Adrenal gland (tissue), 12 donors: ENCODE data around the gene CBFA2T3. TPM values are rescaled to one million over a fixed set of nuclear protein-coding genes. Genes with fewer than 3 reads are reported as not detected.

Experiments
- DNase-seq, 7 donors: peaks; one replicate each; pipeline ENCODE4 v3.0.0-alpha.2; 2019 to 2020
- H3K27ac ChIP-seq, 5 donors: fragments of 200-600 bp; sonication (generic) in 4 of 5; 1 replicate in 3 of 5; 2 replicates in 2 of 5; pipeline versions ENCODE4 v1.5.1 to v1.8.0; 2016 to 2020; ENCODE audit warnings: mild to moderate bottlenecking in 1 of 5
- H3K27me3 ChIP-seq: fragments of 200-600 bp; 2 replicates; pipeline ENCODE4 v1.8.0; 2021
- H3K36me3 ChIP-seq, 2 donors: fragments of 200-600 bp; replicated peaks in 1 of 2; 1 replicate in 1 of 2; 2 replicates in 1 of 2; pipeline versions ENCODE4 v1.5.1 to v1.8.0; 2018 to 2022
- H3K4me1 ChIP-seq, 2 donors: fragments of 200-600 bp; replicated peaks in 1 of 2; 1 replicate in 1 of 2; 2 replicates in 1 of 2; pipeline versions ENCODE4 v1.5.1 to v1.8.0; 2018 to 2021
- H3K4me3 ChIP-seq, 4 donors: fragments of 200-600 bp; sonication (generic) in 3 of 4; one replicate each; pipeline ENCODE4 v1.5.1; 2016 to 2018
- H3K9me3 ChIP-seq, 3 donors: fragments of 200-600 bp; sonication (generic) in 1 of 3; replicated peaks in 1 of 3; 1 replicate in 2 of 3; 2 replicates in 1 of 3; pipeline versions ENCODE4 v1.5.1 to v1.8.0; 2016 to 2021
- CTCF ChIP-seq, 6 experiments: fragments of 450-650 bp in 4 of 6; fragments of 200-600 bp in 2 of 6; sonication (generic) in 1 of 6; IDR thresholded peaks; 1 replicate in 5 of 6; 2 replicates in 1 of 6; pipeline versions ENCODE4 v1.5.1 to v1.8.0; 2016 to 2021; ENCODE audit warnings: antibody characterized with exemption in 6 of 6, mild to moderate bottlenecking in 2 of 6, moderate library complexity in 1 of 6
- POLR2A ChIP-seq, 2 donors: fragments of 450-650 bp; IDR thresholded peaks; one replicate each; pipeline ENCODE4 v1.6.1; 2017; ENCODE audit warnings: antibody characterized with exemption in 2 of 2, mild to moderate bottlenecking in 2 of 2, moderate library complexity in 1 of 2
- WGBS, 4 donors: extraction: QIAGEN DNeasy Blood & Tissue Kit in 2 of 4; methylation state at CpG; one replicate each; pipeline versions ENCODE4 v1.1.5 to v1.1.7; 2013 to 2017; 5-methylcytosine and 5-hydroxymethylcytosine counted together
- intact Hi-C, 2 donors: fragments of 100-400 bp; cut with DNase I; formaldehyde crosslinking; loops; one replicate each; pipeline versions ENCODE4 v1.14.1 to v1.15.0; 2022 to 2023
- polyA plus RNA-seq, 3 donors: library from polyadenylated mRNA; stranded (reverse); fragments of 200-250 nt in 2 of 3; fragments of 350-450 nt in 1 of 3; fragmentation: Illumina TruSeq in 1 of 3; extraction: RNeasy Lipid Tissue Mini Kit (QIAGEN cat#74804) in 1 of 3; gene quantifications; one replicate each; pipeline ENCODE4 v1.2.3, GENCODE V29; 2013 to 2014
- total RNA-seq, 9 donors: library from RNA; depleted of rRNA in 4 of 9; stranded (reverse); fragments of >200 nt in 4 of 9; fragments of 120-200 nt in 1 of 9; fragmentation: NEBNext Ultra II Directional in 1 of 9; extraction: Animal tissue kit (Norgen Biotek cat#: 25700) in 1 of 9; gene quantifications; one replicate each; pipeline versions ENCODE4 v1.1.0 to v1.2.4, GENCODE V29; 2013 to 2023
- donor health status: healthy with polysubstance abuse.
- donor health status: Bipolar disorder and iron deficiency.
- donor health status: DM: yes; HTN: yes; CAD: no.
- donor health status: DM: no; HTN: no; CAD: no.
- donor health status: DM: no; HTN: no; CAD: no.
- donor health status: DM: yes; HTN: yes; CAD: no.

The CBFA2T3 gene
- total and polyA plus RNA-seq, 12 donors, result 0.30 to 16.9 (median 2.2) TPM

GRCh38 chr16:88888461-88889387 lies 88.3 kb downstream of the CBFA2T3 start:
- no peaks in the 10 kb centered on the region for H3K27me3 ChIP-seq
- no peak for DNase-seq
- H3K27ac ChIP-seq, result no peak overlapping the region
- H3K4me3 ChIP-seq, result no peak overlapping the region
- H3K36me3 ChIP-seq, result no peaks in the 10 kb centered on the region
- intact Hi-C loops, result no loop called here
- 82 to 89% (median 87%) methylated on average over 22 to 30 of the region's 30 CpGs for WGBS, 4 donors
- no peaks in the 10 kb centered on the region for H3K9me3 ChIP-seq
- no peaks in the 10 kb centered on the region for H3K4me1 ChIP-seq
- TF ChIP-seq CTCF (IDR thresholded peaks at IDR 0.05), result no peak
- no peak for TF ChIP-seq POLR2A (IDR thresholded peaks at IDR 0.05)

- Histone ChIP-seq H3K4me3 (no peak overlapping the region), H3K4me1 (no peaks in the 10 kb centered on the region), H3K27ac (peak overlapping the region in 1 of 5 donors; percentile 58), H3K36me3 (no peaks in the 10 kb centered on the region), H3K9me3 (no peaks in the 10 kb centered on the region), H3K27me3 (no peaks in the 10 kb centered on the region)
- intact Hi-C loops, result no loop called here
- no peak for TF ChIP-seq CTCF (IDR thresholded peaks at IDR 0.05)
- TF ChIP-seq POLR2A (IDR thresholded peaks at IDR 0.05), result no peak
- DNase-seq, result no peak
- 67 to 78% (median 72%) methylated on average over 8 to 14 of the region's 14 CpGs for WGBS, 4 donors
Observed at GRCh38 chr16:88888057-88888456, 89.0 kb downstream of the CBFA2T3 start.

- H3K4me3 ChIP-seq, result no peak overlapping the region
- H3K27ac ChIP-seq, result peak overlapping the region in 1 of 5 donors; percentile 58
- TF ChIP-seq CTCF (IDR thresholded peaks at IDR 0.05) (no peak), POLR2A (IDR thresholded peaks at IDR 0.05) (no peak)
- DNase-seq, result peak in 2 of 7 donors; percentile 38 to 70
- no peaks in the 10 kb centered on the region for H3K4me1 ChIP-seq
- no peaks in the 10 kb centered on the region for H3K9me3 ChIP-seq
- no peaks in the 10 kb centered on the region for H3K36me3 ChIP-seq
- H3K27me3 ChIP-seq, result no peaks in the 10 kb centered on the region
- intact Hi-C loops, result no loop called here
- WGBS, 4 donors, result 79 to 91% (median 86%) methylated on average over 29 to 39 of the region's 39 CpGs
Observed at GRCh38 chr16:88886845-88887521, 90.0 kb downstream of the CBFA2T3 start.

GRCh38 chr16:88886420-88886844 lies 90.6 kb downstream of the CBFA2T3 start:
- intact Hi-C loops, result no loop called here
- WGBS, 4 donors, result 89 to 95% (median 92%) methylated on average over 6 to 15 of the region's 15 CpGs
- no peaks in the 10 kb centered on the region for H3K4me1 ChIP-seq
- peak overlapping the region in 1 of 5 donors; percentile 58 for H3K27ac ChIP-seq
- no peak overlapping the region for H3K4me3 ChIP-seq
- no peak for TF ChIP-seq CTCF (IDR thresholded peaks at IDR 0.05)
- TF ChIP-seq POLR2A (IDR thresholded peaks at IDR 0.05), result no peak
- no peaks in the 10 kb centered on the region for H3K27me3 ChIP-seq
- H3K9me3 ChIP-seq, result no peaks in the 10 kb centered on the region
- DNase-seq, result no peak
- H3K36me3 ChIP-seq, result no peaks in the 10 kb centered on the region
